Measurements from ENCODE around the gene CLTC.
A peak's percentile ranks its signal among the peaks of the same experiment; 100 is the strongest.
"Not testable (repeated sequence)": the region's sequence is repeated elsewhere in the genome, so short reads cannot be mapped to it uniquely, and the experiment has no call there.

Gene CLTC

DNA sequence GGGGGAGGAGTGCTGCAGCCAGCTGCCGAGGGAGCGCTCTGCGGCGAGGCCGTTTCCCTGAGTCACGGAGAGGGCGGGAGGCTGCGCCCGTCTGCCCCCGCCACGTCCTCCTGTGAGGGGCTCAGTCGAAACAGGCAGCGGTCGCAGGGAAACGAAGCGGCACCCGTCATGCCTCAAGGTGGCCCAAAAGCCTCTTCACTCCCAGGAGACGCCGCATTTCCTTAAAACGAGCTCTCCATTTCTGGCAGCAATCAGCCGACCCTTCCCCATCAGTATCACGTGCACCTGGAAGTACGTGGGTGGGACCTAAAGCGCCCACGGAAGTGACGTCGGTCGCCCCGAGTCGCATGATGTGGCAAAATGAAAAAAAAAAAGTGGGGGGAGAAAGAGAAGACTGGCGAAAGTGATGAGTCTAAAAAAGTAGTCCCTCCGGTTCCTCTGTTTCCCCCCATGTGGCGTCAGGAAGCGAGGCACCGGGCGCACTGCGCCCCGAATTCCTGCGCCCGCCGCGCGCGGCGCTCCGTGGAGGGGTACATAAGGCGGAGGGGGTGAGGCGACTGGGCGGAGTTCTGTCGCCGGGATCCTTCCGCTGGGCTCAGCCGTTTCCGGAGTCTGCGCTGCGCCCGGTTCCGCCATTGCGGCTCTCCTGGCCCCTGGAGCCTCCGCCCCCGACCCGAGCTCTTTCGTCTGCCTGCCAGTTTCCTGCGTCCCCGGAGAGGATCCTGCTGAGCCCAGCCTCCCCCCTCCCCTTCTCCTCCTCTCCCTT is at the start of gene CLTC:
Gene CLTC (plus strand): TSS at position 598 of the 766 bp plus-strand sequence. CDS start 237 bp downstream, outside the sequence.
- peak within 1 kb of the TSS; percentile 98 for H3K27ac ChIP-seq
- DNase-seq (ENCODE audit: low spot score) = peak; percentile 92
- TF ChIP-seq, protein P1, sequence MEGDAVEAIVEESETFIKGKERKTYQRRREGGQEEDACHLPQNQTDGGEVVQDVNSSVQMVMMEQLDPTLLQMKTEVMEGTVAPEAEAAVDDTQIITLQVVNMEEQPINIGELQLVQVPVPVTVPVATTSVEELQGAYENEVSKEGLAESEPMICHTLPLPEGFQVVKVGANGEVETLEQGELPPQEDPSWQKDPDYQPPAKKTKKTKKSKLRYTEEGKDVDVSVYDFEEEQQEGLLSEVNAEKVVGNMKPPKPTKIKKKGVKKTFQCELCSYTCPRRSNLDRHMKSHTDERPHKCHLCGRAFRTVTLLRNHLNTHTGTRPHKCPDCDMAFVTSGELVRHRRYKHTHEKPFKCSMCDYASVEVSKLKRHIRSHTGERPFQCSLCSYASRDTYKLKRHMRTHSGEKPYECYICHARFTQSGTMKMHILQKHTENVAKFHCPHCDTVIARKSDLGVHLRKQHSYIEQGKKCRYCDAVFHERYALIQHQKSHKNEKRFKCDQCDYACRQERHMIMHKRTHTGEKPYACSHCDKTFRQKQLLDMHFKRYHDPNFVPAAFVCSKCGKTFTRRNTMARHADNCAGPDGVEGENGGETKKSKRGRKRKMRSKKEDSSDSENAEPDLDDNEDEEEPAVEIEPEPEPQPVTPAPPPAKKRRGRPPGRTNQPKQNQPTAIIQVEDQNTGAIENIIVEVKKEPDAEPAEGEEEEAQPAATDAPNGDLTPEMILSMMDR (conservative IDR thresholded peaks at IDR 0.05; ENCODE audit: low read depth) = no peak
- POLR2A ChIA-PET (ENCODE audit: low non-redundant PET) = interaction anchor here (0.6 to 0.7 kb wide), 3 partner anchors 8 to 536 kb away, joined by 3 read pairs; no protein-coding TSS in a partner anchor
- CTCF ChIA-PET = no interaction called here

DNA sequence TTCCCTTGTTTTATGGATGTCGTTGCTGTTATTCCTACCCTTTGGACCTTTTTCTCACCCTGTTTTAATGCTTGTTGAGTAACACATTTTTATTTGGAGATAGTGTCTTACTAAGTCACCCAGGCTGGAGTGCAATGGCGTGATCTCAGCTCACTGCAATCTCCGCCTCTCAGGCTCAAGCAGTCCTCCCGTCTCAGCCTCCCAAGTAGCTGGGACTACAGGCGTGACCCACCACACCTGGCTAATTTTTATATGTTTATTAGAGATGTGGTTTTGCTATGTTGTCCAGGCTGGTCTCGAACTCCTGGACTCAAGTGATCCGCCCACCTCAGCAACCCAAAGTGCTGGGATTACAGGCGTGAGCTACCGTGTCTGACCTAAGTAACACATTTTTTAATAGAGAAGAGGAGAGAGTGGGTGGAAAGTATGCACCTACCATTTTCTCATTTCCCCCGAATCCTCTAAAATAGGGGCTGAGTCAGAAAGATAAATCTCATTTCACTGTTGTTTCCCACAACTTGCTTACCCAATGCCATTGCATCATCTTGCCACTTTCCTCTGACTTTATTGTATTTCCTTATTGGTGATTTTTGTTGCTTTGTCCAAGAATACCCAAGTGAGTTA is 47.3 kb upstream of the CLTC start:
- no peak for DNase-seq (ENCODE audit: low spot score)
- CTCF ChIA-PET = no interaction called here
- POLR2A ChIA-PET (ENCODE audit: low non-redundant PET) = no interaction called here
- TF ChIP-seq, protein P1 (conservative IDR thresholded peaks at IDR 0.05; ENCODE audit: low read depth) = no peak
- H3K27ac ChIP-seq = no peak overlapping the region

DNA sequence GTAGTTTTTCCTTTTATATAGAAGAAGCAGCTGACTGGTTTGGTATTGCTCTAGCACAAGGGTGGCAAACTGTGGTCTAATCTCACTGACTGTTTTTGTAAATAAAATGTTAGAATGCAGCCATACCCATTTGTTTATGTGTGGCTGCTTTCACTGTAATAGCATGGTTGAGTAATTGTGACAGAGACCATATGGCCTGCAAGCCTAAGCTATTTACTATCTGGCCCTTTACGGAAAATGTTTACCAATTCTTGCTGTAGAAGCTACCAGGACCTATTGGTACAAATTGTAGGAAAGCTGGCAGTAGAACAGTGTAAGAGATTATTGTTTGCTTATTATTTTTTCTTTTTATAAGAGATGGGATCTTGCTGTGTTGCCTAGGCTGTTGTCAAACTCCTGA is 35.5 kb upstream of the CLTC start:
- H3K27ac ChIP-seq; DNase-seq (ENCODE audit: low spot score); POLR2A ChIA-PET (ENCODE audit: low non-redundant PET); CTCF ChIA-PET: not testable (repeated sequence)

DNA sequence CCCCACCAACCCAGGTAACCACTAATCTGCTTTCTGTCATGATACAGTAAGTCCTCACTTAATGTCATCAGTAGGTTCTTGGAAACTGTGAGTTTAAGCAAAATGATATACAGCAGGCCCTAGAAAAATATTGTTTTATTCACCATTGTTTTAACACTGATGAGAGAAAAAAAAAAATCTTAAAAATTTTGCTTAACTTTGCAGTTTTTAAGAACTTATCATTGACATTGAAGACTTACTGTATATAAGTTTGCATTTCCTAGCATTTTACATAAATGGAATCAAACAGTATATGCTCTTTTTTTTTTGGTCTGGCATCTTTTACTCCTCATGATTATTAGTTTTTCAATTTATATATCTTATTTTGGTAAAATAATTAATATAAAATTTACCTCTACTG is 19.5 kb upstream of the CLTC start:
- POLR2A ChIA-PET (ENCODE audit: low non-redundant PET) = no interaction called here
- no peak overlapping the region for H3K27ac ChIP-seq
- no peak for DNase-seq (ENCODE audit: low spot score)
- TF ChIP-seq, protein P1 (conservative IDR thresholded peaks at IDR 0.05; ENCODE audit: low read depth) = no peak
- CTCF ChIA-PET = no interaction called here

DNA sequence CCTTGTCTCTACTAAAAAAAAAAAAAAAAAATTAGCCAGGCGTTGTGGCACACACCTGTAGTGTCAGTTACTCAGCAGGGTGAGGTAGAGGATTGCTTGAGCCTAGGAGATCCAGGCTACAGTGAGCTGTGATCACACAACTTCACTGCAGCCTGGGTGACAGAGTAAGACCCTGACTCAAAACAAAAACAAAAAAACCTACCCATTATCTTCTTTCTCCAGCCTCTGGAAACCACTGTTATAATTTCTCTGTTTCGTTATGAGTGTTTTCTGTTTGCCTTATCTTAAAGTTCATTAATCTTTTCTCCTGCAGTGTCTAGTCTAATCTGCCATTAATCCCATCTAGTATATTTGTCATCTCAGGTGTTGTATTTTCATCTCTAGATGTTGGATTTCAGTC is 18.6 kb upstream of the CLTC start:
- ChIA-PET CTCF (no interaction called here), POLR2A (ENCODE audit: low non-redundant PET) (no interaction called here)
- TF ChIP-seq, protein P1 (conservative IDR thresholded peaks at IDR 0.05; ENCODE audit: low read depth) = no peak
- no peak for DNase-seq (ENCODE audit: low spot score)
- H3K27ac ChIP-seq = no peak overlapping the region

DNA sequence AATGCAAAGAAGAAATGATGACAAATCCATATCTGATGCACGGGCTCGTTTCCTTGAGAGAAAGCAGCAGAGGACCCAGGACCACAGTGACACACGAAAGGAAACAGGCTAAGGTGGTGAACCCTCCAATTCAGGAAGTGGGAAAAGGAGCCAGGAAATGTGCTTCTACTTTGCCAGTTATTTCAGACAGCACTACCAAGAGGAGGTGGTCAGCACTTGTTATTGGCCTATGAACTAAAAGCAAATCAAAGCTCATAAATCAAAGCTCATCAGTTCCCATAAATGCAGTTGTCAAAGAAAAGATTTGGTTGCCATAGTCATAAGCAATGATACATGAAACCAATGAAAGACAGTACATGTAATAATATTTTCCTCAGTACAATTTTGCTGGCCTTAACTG is 12.6 kb upstream of the CLTC start:
- TF ChIP-seq, protein P1 (conservative IDR thresholded peaks at IDR 0.05; ENCODE audit: low read depth) = no peak
- ChIA-PET CTCF (interaction anchor here (0.5 to 0.6 kb wide), 2 partner anchors 42 to 358 kb away, joined by 3 read pairs; partner anchors contain the start of gene DHX40), POLR2A (ENCODE audit: low non-redundant PET) (no interaction called here)
- DNase-seq (ENCODE audit: low spot score) = no peak
- H3K27ac ChIP-seq = no peak overlapping the region

DNA sequence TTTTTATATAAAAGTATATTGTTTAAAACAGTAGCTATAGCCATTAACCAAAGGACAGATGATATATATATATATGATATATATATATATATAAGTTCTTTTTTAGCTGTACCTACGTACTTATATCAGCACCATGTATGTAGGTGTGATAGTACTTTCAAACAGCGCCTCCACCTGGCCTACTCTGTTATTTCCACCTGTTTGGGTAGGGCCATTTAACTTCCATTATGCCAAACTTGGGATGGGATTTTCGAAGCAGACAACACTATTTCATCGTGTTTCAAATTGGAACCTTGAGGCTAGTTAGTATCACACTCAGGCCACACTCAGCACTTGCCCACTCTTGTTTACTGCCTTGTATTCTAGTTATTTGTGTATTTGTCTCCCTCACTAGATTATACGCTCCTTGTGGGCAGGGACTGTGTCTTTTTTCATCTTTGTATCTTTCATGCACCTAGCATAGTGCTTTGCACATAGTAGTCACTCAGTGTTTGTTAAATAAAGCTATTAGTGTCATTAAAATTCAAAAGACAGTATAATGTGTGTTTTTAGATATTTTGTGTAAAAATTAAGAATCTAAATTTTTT is 11.8 kb upstream of the CLTC start:
- TF ChIP-seq, protein P1 (conservative IDR thresholded peaks at IDR 0.05; ENCODE audit: low read depth) = no peak
- H3K27ac ChIP-seq = no peak overlapping the region
- POLR2A ChIA-PET (ENCODE audit: low non-redundant PET) = no interaction called here
- CTCF ChIA-PET = interaction anchor here (0.5 to 0.6 kb wide), 2 partner anchors 43 to 357 kb away, joined by 3 read pairs; partner anchors contain the start of gene DHX40
- DNase-seq (ENCODE audit: low spot score) = no peak

Data from RWPE1 (cell line).